ENCODE results near the gene KLHDC7B.

DNA sequence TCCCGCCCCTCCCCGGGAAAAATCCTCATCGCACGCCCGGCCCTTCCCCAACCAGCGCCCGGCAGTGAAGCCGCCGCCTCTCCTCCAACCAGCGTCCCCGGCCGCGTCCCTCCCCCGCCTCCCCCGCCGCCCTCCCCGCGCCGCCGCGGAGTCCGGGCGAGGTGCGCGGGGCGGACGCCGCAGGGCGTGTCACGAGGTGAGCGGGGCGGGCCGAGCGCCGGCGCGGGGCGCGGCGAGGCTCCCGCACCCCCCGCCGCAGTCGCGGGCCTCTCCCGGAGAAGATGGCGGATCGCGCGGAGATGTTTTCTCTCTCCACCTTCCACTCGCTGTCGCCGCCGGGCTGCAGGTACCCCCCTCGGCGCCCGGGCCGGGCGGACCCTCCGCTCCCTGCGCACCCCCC, 54.8 kb downstream of the KLHDC7B start, which contains the start of gene MAPK8IP2:
- TF ChIP-seq, protein P1, sequence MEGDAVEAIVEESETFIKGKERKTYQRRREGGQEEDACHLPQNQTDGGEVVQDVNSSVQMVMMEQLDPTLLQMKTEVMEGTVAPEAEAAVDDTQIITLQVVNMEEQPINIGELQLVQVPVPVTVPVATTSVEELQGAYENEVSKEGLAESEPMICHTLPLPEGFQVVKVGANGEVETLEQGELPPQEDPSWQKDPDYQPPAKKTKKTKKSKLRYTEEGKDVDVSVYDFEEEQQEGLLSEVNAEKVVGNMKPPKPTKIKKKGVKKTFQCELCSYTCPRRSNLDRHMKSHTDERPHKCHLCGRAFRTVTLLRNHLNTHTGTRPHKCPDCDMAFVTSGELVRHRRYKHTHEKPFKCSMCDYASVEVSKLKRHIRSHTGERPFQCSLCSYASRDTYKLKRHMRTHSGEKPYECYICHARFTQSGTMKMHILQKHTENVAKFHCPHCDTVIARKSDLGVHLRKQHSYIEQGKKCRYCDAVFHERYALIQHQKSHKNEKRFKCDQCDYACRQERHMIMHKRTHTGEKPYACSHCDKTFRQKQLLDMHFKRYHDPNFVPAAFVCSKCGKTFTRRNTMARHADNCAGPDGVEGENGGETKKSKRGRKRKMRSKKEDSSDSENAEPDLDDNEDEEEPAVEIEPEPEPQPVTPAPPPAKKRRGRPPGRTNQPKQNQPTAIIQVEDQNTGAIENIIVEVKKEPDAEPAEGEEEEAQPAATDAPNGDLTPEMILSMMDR (IDR thresholded peaks at IDR 0.05): no peak
- TF ChIP-seq POLR2A (IDR thresholded peaks at IDR 0.05; ENCODE audit: low read depth): no peak
- TF ChIP-seq POLR2AphosphoS5 (IDR thresholded peaks at IDR 0.05): no peak
